ENCODE data around the gene C8G. TPM values are rescaled to one million over a fixed set of nuclear protein-coding genes. Genes with fewer than 3 reads are reported as not detected.

The C8G gene
- total and polyA plus RNA-seq, 9 of the 15 experiments (the other 6 are each of a cell fraction or from before 2014, with no cell fraction given) = 0.35 to 5.9 (median 2.7) TPM; not detected in 2

DNA sequence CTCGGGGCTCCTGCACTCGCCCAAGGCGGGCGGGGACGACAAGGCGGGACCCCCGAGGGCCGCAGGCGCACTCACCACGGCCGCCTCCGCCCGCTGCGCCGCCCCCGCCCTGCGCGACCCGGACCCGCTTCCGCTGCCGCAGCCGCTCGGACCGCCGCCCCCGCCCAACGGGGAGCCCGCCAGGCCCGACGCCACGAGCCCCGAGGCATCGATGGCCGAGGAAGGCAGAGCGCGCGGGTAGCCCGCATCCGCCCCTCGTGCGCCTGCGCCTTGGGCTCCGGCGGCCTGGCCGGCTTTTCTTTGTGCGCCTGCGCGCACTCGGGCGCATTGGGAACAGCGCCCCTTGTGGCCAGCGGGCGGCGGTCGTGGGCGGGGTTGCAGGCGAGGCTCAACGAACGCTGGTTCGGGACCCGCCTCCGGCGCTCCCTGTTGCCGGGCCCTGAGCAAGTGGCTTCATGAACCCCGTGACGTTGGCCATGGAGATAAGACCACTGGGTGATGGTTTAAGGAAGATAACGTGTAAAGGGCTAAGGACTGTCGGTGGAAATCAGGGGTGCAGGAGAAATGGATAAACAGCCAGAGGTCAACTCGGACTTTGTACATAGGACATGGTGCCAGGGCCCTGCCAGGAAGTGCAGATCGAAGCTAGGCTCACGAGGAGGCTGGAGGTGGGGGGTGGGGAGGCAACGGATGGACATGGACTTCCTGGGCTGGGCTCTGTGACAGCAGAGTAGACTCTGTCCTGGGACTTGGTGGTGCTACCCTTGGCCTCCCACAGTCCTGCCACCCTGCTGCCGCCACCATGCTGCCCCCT is at the start of gene C8G, which contains the start of gene FBXW5 (continued):
- TF ChIP-seq, protein P1, sequence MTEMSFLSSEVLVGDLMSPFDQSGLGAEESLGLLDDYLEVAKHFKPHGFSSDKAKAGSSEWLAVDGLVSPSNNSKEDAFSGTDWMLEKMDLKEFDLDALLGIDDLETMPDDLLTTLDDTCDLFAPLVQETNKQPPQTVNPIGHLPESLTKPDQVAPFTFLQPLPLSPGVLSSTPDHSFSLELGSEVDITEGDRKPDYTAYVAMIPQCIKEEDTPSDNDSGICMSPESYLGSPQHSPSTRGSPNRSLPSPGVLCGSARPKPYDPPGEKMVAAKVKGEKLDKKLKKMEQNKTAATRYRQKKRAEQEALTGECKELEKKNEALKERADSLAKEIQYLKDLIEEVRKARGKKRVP (CRISPR knock-in tag; IDR thresholded peaks at IDR 0.05) = 0 out of 2 replicates have a peak, but pooled peaks have one; percentile 31
- TF ChIP-seq, protein P2, sequence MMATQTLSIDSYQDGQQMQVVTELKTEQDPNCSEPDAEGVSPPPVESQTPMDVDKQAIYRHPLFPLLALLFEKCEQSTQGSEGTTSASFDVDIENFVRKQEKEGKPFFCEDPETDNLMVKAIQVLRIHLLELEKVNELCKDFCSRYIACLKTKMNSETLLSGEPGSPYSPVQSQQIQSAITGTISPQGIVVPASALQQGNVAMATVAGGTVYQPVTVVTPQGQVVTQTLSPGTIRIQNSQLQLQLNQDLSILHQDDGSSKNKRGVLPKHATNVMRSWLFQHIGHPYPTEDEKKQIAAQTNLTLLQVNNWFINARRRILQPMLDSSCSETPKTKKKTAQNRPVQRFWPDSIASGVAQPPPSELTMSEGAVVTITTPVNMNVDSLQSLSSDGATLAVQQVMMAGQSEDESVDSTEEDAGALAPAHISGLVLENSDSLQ (IDR thresholded peaks at IDR 0.05) = peak; percentile 24; the same call in 1 of the 2 replicates
- TF ChIP-seq TCF7L2 (IDR thresholded peaks at IDR 0.05; ENCODE audit: low read depth, low read length) (no peak), HNRNPK (IDR thresholded peaks at IDR 0.05; ENCODE audit: low read depth, low read length, poor library complexity, severe bottlenecking) (peak; percentile 13), RAD21 (CRISPR knock-in tag; conservative IDR thresholded peaks at IDR 0.05 in 1 of 2, IDR thresholded peaks at IDR 0.05 in 1 of 2) (peak in 1 of 2 experiments; percentile 41; a peak in 2 of 4 replicates), ZNF584 (CRISPR knock-in tag; IDR thresholded peaks at IDR 0.05; ENCODE audit: low read depth) (no peak), MCM2 (IDR thresholded peaks at IDR 0.05; ENCODE audit: low read depth) (no peak), GATAD2A (IDR thresholded peaks at IDR 0.05) (0 out of 2 replicates have a peak, but pooled peaks have one; percentile 38), ADNP (tag; IDR thresholded peaks at IDR 0.05) (no peak), ETS2 (tag; IDR thresholded peaks at IDR 0.05; ENCODE audit: borderline replicate concordance, poor library complexity, severe bottlenecking) (no peak), ZFP1 (CRISPR knock-in tag; IDR thresholded peaks at IDR 0.05) (no peak), SOX6 (IDR thresholded peaks at IDR 0.05) (peak; percentile 60), MEIS2 (IDR thresholded peaks at IDR 0.05; ENCODE audit: partially characterized antibody) (peak; percentile 90), KLF1 (tag; IDR thresholded peaks at IDR 0.05) (peak; percentile 100), HDAC1 (IDR thresholded peaks at IDR 0.05) (peak in 1 of 2 experiments; percentile 72; a peak in 1 of 4 replicates), GATA2 (CRISPR knock-in tag; IDR thresholded peaks at IDR 0.05) (no peak), ZNF23 (CRISPR knock-in tag; IDR thresholded peaks at IDR 0.05) (no peak)
- TF ChIP-seq, protein P3, sequence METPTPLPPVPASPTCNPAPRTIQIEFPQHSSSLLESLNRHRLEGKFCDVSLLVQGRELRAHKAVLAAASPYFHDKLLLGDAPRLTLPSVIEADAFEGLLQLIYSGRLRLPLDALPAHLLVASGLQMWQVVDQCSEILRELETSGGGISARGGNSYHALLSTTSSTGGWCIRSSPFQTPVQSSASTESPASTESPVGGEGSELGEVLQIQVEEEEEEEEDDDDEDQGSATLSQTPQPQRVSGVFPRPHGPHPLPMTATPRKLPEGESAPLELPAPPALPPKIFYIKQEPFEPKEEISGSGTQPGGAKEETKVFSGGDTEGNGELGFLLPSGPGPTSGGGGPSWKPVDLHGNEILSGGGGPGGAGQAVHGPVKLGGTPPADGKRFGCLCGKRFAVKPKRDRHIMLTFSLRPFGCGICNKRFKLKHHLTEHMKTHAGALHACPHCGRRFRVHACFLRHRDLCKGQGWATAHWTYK (CRISPR knock-in tag; IDR thresholded peaks at IDR 0.05) = peak; percentile 70
- TF ChIP-seq, protein P4, sequence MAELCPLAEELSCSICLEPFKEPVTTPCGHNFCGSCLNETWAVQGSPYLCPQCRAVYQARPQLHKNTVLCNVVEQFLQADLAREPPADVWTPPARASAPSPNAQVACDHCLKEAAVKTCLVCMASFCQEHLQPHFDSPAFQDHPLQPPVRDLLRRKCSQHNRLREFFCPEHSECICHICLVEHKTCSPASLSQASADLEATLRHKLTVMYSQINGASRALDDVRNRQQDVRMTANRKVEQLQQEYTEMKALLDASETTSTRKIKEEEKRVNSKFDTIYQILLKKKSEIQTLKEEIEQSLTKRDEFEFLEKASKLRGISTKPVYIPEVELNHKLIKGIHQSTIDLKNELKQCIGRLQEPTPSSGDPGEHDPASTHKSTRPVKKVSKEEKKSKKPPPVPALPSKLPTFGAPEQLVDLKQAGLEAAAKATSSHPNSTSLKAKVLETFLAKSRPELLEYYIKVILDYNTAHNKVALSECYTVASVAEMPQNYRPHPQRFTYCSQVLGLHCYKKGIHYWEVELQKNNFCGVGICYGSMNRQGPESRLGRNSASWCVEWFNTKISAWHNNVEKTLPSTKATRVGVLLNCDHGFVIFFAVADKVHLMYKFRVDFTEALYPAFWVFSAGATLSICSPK (IDR thresholded peaks at IDR 0.05; ENCODE audit: borderline replicate concordance) = 0 out of 2 replicates have a peak, but pooled peaks have one; percentile 45
- TF ChIP-seq, protein P5, sequence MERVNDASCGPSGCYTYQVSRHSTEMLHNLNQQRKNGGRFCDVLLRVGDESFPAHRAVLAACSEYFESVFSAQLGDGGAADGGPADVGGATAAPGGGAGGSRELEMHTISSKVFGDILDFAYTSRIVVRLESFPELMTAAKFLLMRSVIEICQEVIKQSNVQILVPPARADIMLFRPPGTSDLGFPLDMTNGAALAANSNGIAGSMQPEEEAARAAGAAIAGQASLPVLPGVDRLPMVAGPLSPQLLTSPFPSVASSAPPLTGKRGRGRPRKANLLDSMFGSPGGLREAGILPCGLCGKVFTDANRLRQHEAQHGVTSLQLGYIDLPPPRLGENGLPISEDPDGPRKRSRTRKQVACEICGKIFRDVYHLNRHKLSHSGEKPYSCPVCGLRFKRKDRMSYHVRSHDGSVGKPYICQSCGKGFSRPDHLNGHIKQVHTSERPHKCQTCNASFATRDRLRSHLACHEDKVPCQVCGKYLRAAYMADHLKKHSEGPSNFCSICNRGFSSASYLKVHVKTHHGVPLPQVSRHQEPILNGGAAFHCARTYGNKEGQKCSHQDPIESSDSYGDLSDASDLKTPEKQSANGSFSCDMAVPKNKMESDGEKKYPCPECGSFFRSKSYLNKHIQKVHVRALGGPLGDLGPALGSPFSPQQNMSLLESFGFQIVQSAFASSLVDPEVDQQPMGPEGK (CRISPR knock-in tag; IDR thresholded peaks at IDR 0.05; ENCODE audit: borderline replicate concordance) = no peak
